B cell (primary cell): ENCODE results near the gene NAP1L1. TPM values are rescaled to one million over a fixed set of nuclear protein-coding genes. Genes with fewer than 3 reads are reported as not detected.

ENCODE experiments used
- ATAC-seq: fragments of 200-7000 bp; cut with Tn5 transposase; one replicate; pipeline ENCODE4 v1.10.0; 2021; ENCODE audit warnings: low read depth, mild to moderate bottlenecking, moderate number of reproducible peaks, moderate library complexity
- CTCF ChIA-PET: fragments of 350-600 bp; sonication (Branson Sonifier 250); formaldehyde crosslinking; loops from one replicate; lab custom pipeline; 2021; ENCODE audit warnings: antibody characterized with exemption, inconsistent platforms; lab: Charles Lee
- POLR2A ChIA-PET: fragments of 350-600 bp; sonication (Branson Sonifier 250); formaldehyde crosslinking; loops from one replicate; lab custom pipeline; 2021; ENCODE audit warnings: antibody characterized with exemption; lab: Charles Lee
- DNase-seq: peaks from one replicate; pipeline ENCODE4 v3.0.0; 2013
- H2AFZ ChIP-seq: 2 replicates; pipeline ENCODE4 v1.6.1; 2012; ENCODE audit warnings: mild to moderate bottlenecking, low read depth, low read length; ENCODE audit not compliant: insufficient read depth, poor library complexity, severe bottlenecking
- H3K27ac ChIP-seq, 2 donors: 1 replicate in 1 of 2; 2 replicates in 1 of 2; pipeline ENCODE4 v1.5.1; 2012 to 2013; ENCODE audit warnings: low read length in 2 of 2, mild to moderate bottlenecking in 2 of 2, moderate library complexity in 1 of 2
- H3K27me3 ChIP-seq, 4 experiments: fragments of 200-600 bp in 1 of 4; sonication (generic) in 1 of 4; replicated peaks in 1 of 4; 1 replicate in 2 of 4; 2 replicates in 2 of 4; pipeline versions ENCODE4 v1.6.1 to v1.7.0; 2013 to 2016; ENCODE audit warnings: low read length in 3 of 4, mild to moderate bottlenecking in 2 of 4, mixed read lengths in 1 of 4, moderate library complexity in 1 of 4; ENCODE audit not compliant: insufficient read depth in 4 of 4, control insufficient read depth in 3 of 4; ENCODE audit errors: control extremely low read depth in 1 of 4
- H3K36me3 ChIP-seq, 2 experiments: replicated peaks in 1 of 2; 1 replicate in 1 of 2; 2 replicates in 1 of 2; pipeline versions ENCODE4 v1.6.1 to v1.7.1; 2013; ENCODE audit warnings: low read length in 1 of 2; ENCODE audit not compliant: insufficient read depth in 2 of 2, control insufficient read depth in 1 of 2; ENCODE audit errors: control extremely low read depth in 1 of 2, extremely low read depth in 1 of 2
- H3K4me1 ChIP-seq, 2 donors: fragments of 200-600 bp in 1 of 2; sonication (generic) in 1 of 2; 1 replicate in 1 of 2; 2 replicates in 1 of 2; pipeline versions ENCODE4 v1.5.1 to v1.6.1; 2013 to 2017; ENCODE audit warnings: low read length in 2 of 2; ENCODE audit not compliant: control insufficient read depth in 2 of 2, insufficient read depth in 2 of 2
- H3K4me2 ChIP-seq: replicated peaks from 2 replicates; pipeline ENCODE3; 2012; ENCODE audit warnings: mild to moderate bottlenecking, low read depth, low read length; ENCODE audit not compliant: poor library complexity, severe bottlenecking
- H3K4me3 ChIP-seq, 5 experiments: fragments of 200-600 bp in 1 of 5; sonication (generic) in 1 of 5; 1 replicate in 3 of 5; 2 replicates in 2 of 5; pipeline versions ENCODE4 v1.5.1 to v1.7.0; 2011 to 2016; ENCODE audit warnings: low read length in 4 of 5, mild to moderate bottlenecking in 4 of 5, low read depth in 2 of 5, control low read depth in 1 of 5, moderate library complexity in 1 of 5; ENCODE audit not compliant: insufficient read depth in 1 of 5; ENCODE audit errors: control extremely low read depth in 1 of 5, extremely low read depth in 1 of 5
- H3K79me2 ChIP-seq: fragments of 200-600 bp; sonication (generic); one replicate; pipeline ENCODE4 v1.6.0; 2016; ENCODE audit warnings: low read length; ENCODE audit not compliant: control insufficient read depth, insufficient read depth
- H3K9ac ChIP-seq: fragments of 200-600 bp; sonication (generic); 2 replicates; pipeline ENCODE4 v1.6.1; 2017; ENCODE audit warnings: mild to moderate bottlenecking, low read length, moderate library complexity
- H3K9me3 ChIP-seq, 3 donors: one replicate each; pipeline versions ENCODE4 v1.6.1 to v1.7.1; 2013; ENCODE audit warnings: low read length in 2 of 3; ENCODE audit not compliant: control insufficient read depth in 2 of 3, insufficient read depth in 1 of 3; ENCODE audit errors: control extremely low read depth in 1 of 3
- H4K20me1 ChIP-seq: 2 replicates; pipeline ENCODE4 v1.6.0; 2012; ENCODE audit warnings: mild to moderate bottlenecking, low read length; ENCODE audit not compliant: insufficient read depth, control insufficient read depth, poor library complexity, severe bottlenecking
- H3K27ac Mint-ChIP-seq: one replicate; pipeline ENCODE4 v1.8.0; 2021; ENCODE audit warnings: mixed read lengths
- H3K27me3 Mint-ChIP-seq: one replicate; pipeline ENCODE4 v1.8.0; 2021; ENCODE audit warnings: mixed read lengths
- H3K4me1 Mint-ChIP-seq: one replicate; pipeline ENCODE4 v1.8.0; 2021; ENCODE audit warnings: mixed read lengths
- H3K4me3 Mint-ChIP-seq: one replicate; pipeline ENCODE4 v1.8.0; 2021; ENCODE audit warnings: mixed read lengths
- H3K9me3 Mint-ChIP-seq: one replicate; pipeline ENCODE4 v1.8.0; 2022; ENCODE audit warnings: mixed read lengths; ENCODE audit not compliant: insufficient read depth
- EZH2 ChIP-seq: IDR thresholded peaks from 2 replicates; pipeline ENCODE4 v1.6.1; 2012; ENCODE audit warnings: borderline replicate concordance, low read depth, mild to moderate bottlenecking, moderate library complexity, low read length; ENCODE audit not compliant: insufficient read depth, poor library complexity, severe bottlenecking
- WGBS: methylation state at CpG from one replicate; pipeline ENCODE4 v1.1.5; 2013; ENCODE audit warnings: missing lambda C conversion rate; ENCODE audit not compliant: insufficient coverage; 5-methylcytosine and 5-hydroxymethylcytosine counted together
- intact Hi-C: fragments of 100-400 bp; cut with micrococcal nuclease; formaldehyde crosslinking; loops from one replicate; pipeline ENCODE4 v1.10.0; 2022
- polyA plus RNA-seq: library from polyadenylated mRNA; depleted of rRNA; stranded (reverse); fragments of >200 nt; gene quantifications from 2 replicates; pipeline ENCODE4 v1.2.3, GENCODE V29; 2012
- total RNA-seq, 2 donors: library from RNA; stranded (reverse); fragments of 120-200 nt in 1 of 2; gene quantifications; 1 replicate in 1 of 2; 2 replicates in 1 of 2; pipeline versions ENCODE4 v1.2.3 to v1.2.4, GENCODE V29; 2013 to 2022
- TF ChIP-seq, protein P1 (sequence below): fragments of 200-600 bp; IDR thresholded peaks from one replicate; pipeline ENCODE4 v1.8.0; 2022; ENCODE audit warnings: antibody characterized with exemption, mild to moderate bottlenecking

The NAP1L1 gene
- total and polyA plus RNA-seq, 2 donors (not counting 1 experiment from before 2014, with no cell fraction given) = 165 to 766 TPM

GRCh38 chr12:76075448-76075847, 9.0 kb downstream of the NAP1L1 start:
- CTCF ChIA-PET = no interaction called here
- Histone ChIP-seq H3K4me1 (peaks cover 7 to 11% of the 10 kb centered on the region in 2 donors), H3K36me3 (peaks cover 10 to 22% of the 10 kb centered on the region in 2 experiments), H4K20me1 (peaks cover 87% of the 10 kb centered on the region), H2AFZ (no peak overlapping the region), H3K27ac (no peak overlapping the region), H3K4me3 (no peak overlapping the region), H3K9me3 (peaks cover 0 to 3% (median 0%) of the 10 kb centered on the region in 3 donors), H3K79me2 (peaks cover 100% of the 10 kb centered on the region), H3K9ac (no peak overlapping the region), H3K4me2 (no peak overlapping the region), H3K27me3 (no peaks in the 10 kb centered on the region)
- Mint-ChIP-seq H3K27me3 (no peaks in the 10 kb centered on the region), H3K27ac (no peak overlapping the region), H3K4me1 (peaks cover 68% of the 10 kb centered on the region), H3K9me3 (no peaks in the 10 kb centered on the region), H3K4me3 (no peak overlapping the region)
- no peak for DNase-seq
- intact Hi-C loops = no loop called here
- 100% methylated on average over 1 of the region's 1 CpG for WGBS
- TF ChIP-seq EZH2 = no peak
- TF ChIP-seq, protein P1, sequence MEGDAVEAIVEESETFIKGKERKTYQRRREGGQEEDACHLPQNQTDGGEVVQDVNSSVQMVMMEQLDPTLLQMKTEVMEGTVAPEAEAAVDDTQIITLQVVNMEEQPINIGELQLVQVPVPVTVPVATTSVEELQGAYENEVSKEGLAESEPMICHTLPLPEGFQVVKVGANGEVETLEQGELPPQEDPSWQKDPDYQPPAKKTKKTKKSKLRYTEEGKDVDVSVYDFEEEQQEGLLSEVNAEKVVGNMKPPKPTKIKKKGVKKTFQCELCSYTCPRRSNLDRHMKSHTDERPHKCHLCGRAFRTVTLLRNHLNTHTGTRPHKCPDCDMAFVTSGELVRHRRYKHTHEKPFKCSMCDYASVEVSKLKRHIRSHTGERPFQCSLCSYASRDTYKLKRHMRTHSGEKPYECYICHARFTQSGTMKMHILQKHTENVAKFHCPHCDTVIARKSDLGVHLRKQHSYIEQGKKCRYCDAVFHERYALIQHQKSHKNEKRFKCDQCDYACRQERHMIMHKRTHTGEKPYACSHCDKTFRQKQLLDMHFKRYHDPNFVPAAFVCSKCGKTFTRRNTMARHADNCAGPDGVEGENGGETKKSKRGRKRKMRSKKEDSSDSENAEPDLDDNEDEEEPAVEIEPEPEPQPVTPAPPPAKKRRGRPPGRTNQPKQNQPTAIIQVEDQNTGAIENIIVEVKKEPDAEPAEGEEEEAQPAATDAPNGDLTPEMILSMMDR = no peak
- no peak for ATAC-seq
- POLR2A ChIA-PET = no interaction called here

DNA sequence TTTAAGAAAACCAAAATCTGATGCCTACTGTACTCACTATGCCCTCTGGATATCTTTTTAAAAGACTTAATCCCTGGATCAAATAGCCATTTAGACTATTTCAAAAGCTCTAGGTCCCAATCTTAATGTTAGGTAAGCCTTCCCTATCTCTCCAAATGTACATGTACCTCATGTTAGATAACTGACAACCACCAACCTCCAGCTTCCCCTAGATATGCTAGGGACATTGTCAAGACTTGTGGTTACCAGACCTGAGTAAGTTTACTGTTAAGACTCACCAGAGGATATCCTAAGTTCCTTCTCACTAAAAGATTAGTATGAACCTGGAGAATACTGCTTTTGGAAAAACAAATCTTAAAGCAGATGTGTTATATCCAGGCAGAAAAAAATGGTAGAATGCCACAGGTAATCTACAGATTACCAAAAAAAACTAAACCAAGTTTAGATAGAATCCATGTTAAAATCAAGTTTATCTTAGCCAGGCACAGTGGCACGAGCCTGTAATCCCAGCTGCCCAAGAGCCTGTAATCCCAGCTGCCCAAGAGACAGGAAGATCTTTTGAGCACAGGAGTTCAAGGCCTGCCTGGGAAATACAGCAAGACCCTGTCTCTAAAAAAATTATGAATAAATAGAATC, 9.7 kb downstream of the NAP1L1 start:
- Histone ChIP-seq H3K9me3 (peaks cover 0 to 3% (median 0%) of the 10 kb centered on the region in 3 donors), H3K4me2 (no peak overlapping the region), H3K79me2 (peaks cover 99% of the 10 kb centered on the region), H2AFZ (no peak overlapping the region), H4K20me1 (peaks cover 87% of the 10 kb centered on the region), H3K27ac (no peak overlapping the region), H3K27me3 (no peaks in the 10 kb centered on the region), H3K4me1 (peaks cover 4% of the 10 kb centered on the region in 2 donors), H3K9ac (no peak overlapping the region), H3K36me3 (peaks cover 10 to 28% of the 10 kb centered on the region in 2 experiments), H3K4me3 (no peak overlapping the region)
- H3K27ac Mint-ChIP-seq = no peak overlapping the region
- no peak for TF ChIP-seq EZH2
- TF ChIP-seq, protein P1 = no peak
- CTCF ChIA-PET = no interaction called here
- ATAC-seq = no peak
- POLR2A ChIA-PET = no interaction called here
- WGBS = 100% methylated on average over 1 of the region's 1 CpG
- no peaks in the 10 kb centered on the region for H3K9me3 Mint-ChIP-seq
- no peak overlapping the region for H3K4me3 Mint-ChIP-seq
- H3K27me3 Mint-ChIP-seq = no peaks in the 10 kb centered on the region
- DNase-seq = no peak
- intact Hi-C loops = no loop called here
- peaks cover 66% of the 10 kb centered on the region for H3K4me1 Mint-ChIP-seq
